H9 (cell line): Measurements from ENCODE around the gene MAML3. TPM values are rescaled to one million over a fixed set of nuclear protein-coding genes. Genes with fewer than 3 reads are reported as not detected.

ENCODE experiments used
- DNase-seq: peaks from one replicate; pipeline ENCODE4 v3.0.0-alpha.2; 2017
- H2AFZ ChIP-seq: one replicate; pipeline ENCODE4 v1.6.1; 2013; ENCODE audit warnings: mild to moderate bottlenecking, low read length, control low read depth, moderate library complexity
- H2AK5ac ChIP-seq: 2 replicates; pipeline ENCODE4 v1.6.1; 2013; ENCODE audit warnings: low read length, control low read depth, mixed read lengths; ENCODE audit not compliant: insufficient read length
- H2BK120ac ChIP-seq: one replicate; pipeline ENCODE4 v1.6.1; 2013; ENCODE audit warnings: low read depth, mild to moderate bottlenecking, low read length, control low read depth, inconsistent platforms; ENCODE audit not compliant: poor library complexity, severe bottlenecking
- H2BK12ac ChIP-seq: 2 replicates; pipeline ENCODE4 v1.6.1; 2013; ENCODE audit warnings: low read length, control low read depth, mixed read lengths, low read depth; ENCODE audit not compliant: insufficient read length
- H2BK15ac ChIP-seq: 2 replicates; pipeline ENCODE4 v1.6.1; 2013; ENCODE audit warnings: low read depth, low read length, control low read depth
- H2BK20ac ChIP-seq: one replicate; pipeline ENCODE4 v1.6.1; 2013; ENCODE audit warnings: low read depth, mild to moderate bottlenecking, low read length, control low read depth, inconsistent platforms; ENCODE audit not compliant: poor library complexity, severe bottlenecking
- H2BK5ac ChIP-seq: 2 replicates; pipeline ENCODE4 v1.6.1; 2013; ENCODE audit warnings: low read length, control low read depth, mixed read lengths; ENCODE audit not compliant: insufficient read length
- H3K14ac ChIP-seq: 2 replicates; pipeline ENCODE4 v1.6.1; 2013; ENCODE audit warnings: low read length, control low read depth; ENCODE audit not compliant: insufficient read depth
- H3K18ac ChIP-seq: 2 replicates; pipeline ENCODE4 v1.6.1; 2013; ENCODE audit warnings: low read depth, mild to moderate bottlenecking, mixed read lengths, low read length, control low read depth; ENCODE audit not compliant: insufficient read length
- H3K23ac ChIP-seq: 2 replicates; pipeline ENCODE4 v1.6.1; 2013; ENCODE audit warnings: low read length, control low read depth, mixed read lengths, low read depth; ENCODE audit not compliant: insufficient read length
- H3K23me2 ChIP-seq: 2 replicates; pipeline ENCODE4 v1.6.1; 2013; ENCODE audit warnings: low read depth, mild to moderate bottlenecking, mixed read lengths, low read length, control low read depth; ENCODE audit not compliant: insufficient read length, poor library complexity, severe bottlenecking
- H3K27ac ChIP-seq: 2 replicates; pipeline ENCODE4 v1.5.1; 2013; ENCODE audit warnings: low read length, control low read depth, mixed read lengths, low read depth; ENCODE audit not compliant: insufficient read length
- H3K27me3 ChIP-seq: 2 replicates; pipeline ENCODE4 v1.6.1; 2013; ENCODE audit warnings: low read length, control low read depth, inconsistent platforms; ENCODE audit not compliant: insufficient read depth
- H3K4ac ChIP-seq: 2 replicates; pipeline ENCODE4 v1.6.1; 2013; ENCODE audit warnings: low read depth, mild to moderate bottlenecking, control low read depth, inconsistent platforms, low read length, moderate library complexity
- H3K4me1 ChIP-seq: 2 replicates; pipeline ENCODE4 v1.6.1; 2013; ENCODE audit warnings: low read length, control low read depth, inconsistent platforms; ENCODE audit not compliant: insufficient read depth
- H3K4me2 ChIP-seq: 2 replicates; pipeline ENCODE4 v1.6.1; 2013; ENCODE audit warnings: low read length, control low read depth, mixed read lengths; ENCODE audit not compliant: insufficient read length, insufficient read depth
- H3K56ac ChIP-seq: 2 replicates; pipeline ENCODE4 v1.6.1; 2013; ENCODE audit warnings: low read depth, mild to moderate bottlenecking, mixed read lengths, low read length, control low read depth; ENCODE audit not compliant: insufficient read length
- H3K79me1 ChIP-seq: 2 replicates; pipeline ENCODE4 v1.6.1; 2013; ENCODE audit warnings: low read depth, mild to moderate bottlenecking, moderate library complexity, low read length, control low read depth, inconsistent platforms; ENCODE audit not compliant: insufficient read depth, poor library complexity, severe bottlenecking
- H3K79me2 ChIP-seq: 2 replicates; pipeline ENCODE4 v1.6.1; 2013; ENCODE audit warnings: low read length, control low read depth, inconsistent platforms; ENCODE audit not compliant: insufficient read depth
- H3K9ac ChIP-seq: 2 replicates; pipeline ENCODE4 v1.6.1; 2013; ENCODE audit warnings: low read length, control low read depth, mixed read lengths; ENCODE audit not compliant: insufficient read length; ENCODE audit errors: extremely low read depth
- H3K9me3 ChIP-seq: one replicate; pipeline ENCODE4 v1.6.1; 2013; ENCODE audit warnings: low read depth, low read length, inconsistent platforms; ENCODE audit not compliant: control insufficient read depth
- H3T11ph ChIP-seq: one replicate; pipeline ENCODE4 v1.6.1; 2013; ENCODE audit warnings: mild to moderate bottlenecking, low read length, control low read depth, inconsistent platforms
- H4K20me1 ChIP-seq: one replicate; pipeline ENCODE4 v1.6.1; 2013; ENCODE audit not compliant: control insufficient read depth, insufficient read length, insufficient read depth
- H4K5ac ChIP-seq: 2 replicates; pipeline ENCODE4 v1.6.1; 2013; ENCODE audit warnings: low read depth, mild to moderate bottlenecking, mixed read lengths, low read length, control low read depth; ENCODE audit not compliant: insufficient read length
- H4K8ac ChIP-seq: replicated peaks from 2 replicates; pipeline ENCODE4 v1.6.1; 2013; ENCODE audit warnings: low read length, control low read depth, mixed read lengths, low read depth; ENCODE audit not compliant: insufficient read length
- H4K91ac ChIP-seq: 2 replicates; pipeline ENCODE4 v1.6.1; 2013; ENCODE audit warnings: low read depth, mild to moderate bottlenecking, moderate library complexity, mixed read lengths, low read length, control low read depth; ENCODE audit not compliant: insufficient read length
- H3K27ac Mint-ChIP-seq, 3 experiments: 2 replicates in 2 of 3; 3 replicates in 1 of 3; pipeline ENCODE4 v1.8.0; 2020 to 2021; ENCODE audit warnings: mixed read lengths in 3 of 3, mild to moderate bottlenecking in 1 of 3, moderate library complexity in 1 of 3
- H3K27me3 Mint-ChIP-seq: 2 replicates; pipeline ENCODE4 v1.8.0; 2021; ENCODE audit warnings: low read depth, mild to moderate bottlenecking, moderate library complexity, mixed read lengths
- H3K36me3 Mint-ChIP-seq, 3 experiments: 2 replicates in 2 of 3; 3 replicates in 1 of 3; pipeline ENCODE4 v1.8.0; 2020 to 2021; ENCODE audit warnings: low read depth in 3 of 3, mixed read lengths in 3 of 3; ENCODE audit not compliant: insufficient read depth in 1 of 3
- H3K4me1 Mint-ChIP-seq, 2 experiments: 2 replicates each; pipeline ENCODE4 v1.8.0; 2020; ENCODE audit warnings: mixed read lengths in 2 of 2
- H3K4me3 Mint-ChIP-seq, 2 experiments: 2 replicates in 1 of 2; 3 replicates in 1 of 2; pipeline ENCODE4 v1.8.0; 2020 to 2021; ENCODE audit warnings: mild to moderate bottlenecking in 2 of 2, mixed read lengths in 2 of 2, moderate library complexity in 1 of 2
- H3K9me3 Mint-ChIP-seq, 2 experiments: 2 replicates in 1 of 2; 3 replicates in 1 of 2; pipeline ENCODE4 v1.8.0; 2020; ENCODE audit warnings: mild to moderate bottlenecking in 2 of 2, mixed read lengths in 2 of 2, moderate library complexity in 1 of 2
- CTCF ChIP-seq: fragments of 200-600 bp; sonication (generic); conservative IDR thresholded peaks from 3 replicates; pipeline ENCODE4 v1.8.0; 2021; ENCODE audit warnings: antibody characterized with exemption, mild to moderate bottlenecking
- WGBS: extraction: QIAGEN DNeasy Blood & Tissue Kit; methylation state at CpG from one replicate; pipeline ENCODE4 v1.1.7; 2013; ENCODE audit warnings: missing lambda C conversion rate, low lambda C conversion rate, mixed read lengths; ENCODE audit not compliant: insufficient read length; ENCODE audit errors: extremely low coverage; 5-methylcytosine and 5-hydroxymethylcytosine counted together
- total RNA-seq: library from RNA; stranded (reverse); gene quantifications from 2 replicates; pipeline ENCODE4 v1.2.1, GENCODE V29; 2021

The MAML3 gene
- total RNA-seq, 1 experiment from 2014 or later = 3.9 TPM

- Mint-ChIP-seq H3K4me3 (no peak overlapping the region), H3K9me3 (no peaks in the 10 kb centered on the region), H3K27ac (no peak overlapping the region), H3K36me3 (no peaks in the 10 kb centered on the region), H3K4me1 (peaks cover 34 to 36% of the 10 kb centered on the region in 2 experiments), H3K27me3 (peaks cover 4% of the 10 kb centered on the region)
- H3K18ac ChIP-seq = no peak overlapping the region
- no peak overlapping the region for H2BK12ac ChIP-seq
- peaks cover 11% of the 10 kb centered on the region; the same call in 1 of the 2 replicates for H3K4me1 ChIP-seq
- no peak overlapping the region for H3K23ac ChIP-seq
- H3K9me3 ChIP-seq = no peaks in the 10 kb centered on the region
- H3K79me1 ChIP-seq = no peaks in the 10 kb centered on the region
- no peak overlapping the region for H3K14ac ChIP-seq
- no peak overlapping the region for H2AK5ac ChIP-seq
- H3K9ac ChIP-seq = no peak overlapping the region
- DNase-seq = no peak
- no peak overlapping the region for H2BK5ac ChIP-seq
- H3T11ph ChIP-seq = no peak overlapping the region
- no peak overlapping the region for H3K27ac ChIP-seq
- H4K20me1 ChIP-seq = no peaks in the 10 kb centered on the region
- no peak overlapping the region for H2AFZ ChIP-seq
- no peak overlapping the region for H4K8ac ChIP-seq
- H2BK120ac ChIP-seq = no peak overlapping the region
- TF ChIP-seq CTCF = peak; percentile 72
- H3K56ac ChIP-seq = no peak overlapping the region
- H3K23me2 ChIP-seq = no peaks in the 10 kb centered on the region
- H3K4ac ChIP-seq = no peak overlapping the region
- H2BK15ac ChIP-seq = no peak overlapping the region
- H4K5ac ChIP-seq = no peak overlapping the region
- no peaks in the 10 kb centered on the region for H3K79me2 ChIP-seq
- no peak overlapping the region for H3K4me2 ChIP-seq
- H2BK20ac ChIP-seq = no peak overlapping the region
- no CpG with 5 or more reads among the region's 3 CpGs for WGBS
- H4K91ac ChIP-seq = no peak overlapping the region
- H3K27me3 ChIP-seq = no peaks in the 10 kb centered on the region
Measured at GRCh38 chr4:140052050-140052449, 101.9 kb downstream of the MAML3 start.
